ENCODE data around the gene FRMD4B. TPM values are rescaled to one million over a fixed set of nuclear protein-coding genes. Genes with fewer than 3 reads are reported as not detected.
A peak's percentile ranks its signal among the peaks of the same experiment; 100 is the strongest.
"Not testable (repeated sequence)": the region's sequence is repeated elsewhere in the genome, so short reads cannot be mapped to it uniquely, and the experiment has no call there.

The FRMD4B gene
- total RNA-seq, 1 donor from 2014 or later: 7.5 TPM

GRCh38 chr3:69248436-69248835 lies 137.5 kb downstream of the FRMD4B start:
- DNase-seq (ENCODE audit: low read depth): no peak

- DNase-seq (ENCODE audit: low read depth): no peak
These were observed 139.3 kb downstream of the FRMD4B start for GRCh38 chr3:69246612-69247011.

- no peak for DNase-seq (ENCODE audit: low read depth)
These were observed 141.8 kb downstream of the FRMD4B start for GRCh38 chr3:69244039-69244438.

GRCh38 chr3:69241769-69242168 lies 144.1 kb downstream of the FRMD4B start:
- no peak for DNase-seq (ENCODE audit: low read depth)

GRCh38 chr3:69240651-69241568 lies 145.0 kb downstream of the FRMD4B start:
- DNase-seq (ENCODE audit: low read depth): no peak

- DNase-seq (ENCODE audit: low read depth): no peak
These were observed 146.8 kb downstream of the FRMD4B start for GRCh38 chr3:69239063-69239462.

GRCh38 chr3:69236812-69237707 lies 148.8 kb downstream of the FRMD4B start:
- DNase-seq (ENCODE audit: low read depth): no peak

- no peak for DNase-seq (ENCODE audit: low read depth)
These were observed 150.0 kb downstream of the FRMD4B start for GRCh38 chr3:69235882-69236281.

GRCh38 chr3:69235227-69235626 lies 150.7 kb downstream of the FRMD4B start:
- DNase-seq (ENCODE audit: low read depth): not testable (repeated sequence)

- DNase-seq (ENCODE audit: low read depth): peak; percentile 88
These were observed 153.4 kb downstream of the FRMD4B start for GRCh38 chr3:69232482-69232881.

- DNase-seq (ENCODE audit: low read depth): peak; percentile 80
These were observed 153.9 kb downstream of the FRMD4B start for GRCh38 chr3:69231929-69232440.

GRCh38 chr3:69226071-69226470 lies 159.8 kb downstream of the FRMD4B start:
- no peak for DNase-seq (ENCODE audit: low read depth)

- no peak for DNase-seq (ENCODE audit: low read depth)
These were observed 166.7 kb downstream of the FRMD4B start for GRCh38 chr3:69219101-69219708.

- DNase-seq (ENCODE audit: low read depth): no peak
These were observed 167.8 kb downstream of the FRMD4B start for GRCh38 chr3:69218079-69218478.

- no peak for DNase-seq (ENCODE audit: low read depth)
These were observed 168.9 kb downstream of the FRMD4B start for GRCh38 chr3:69216981-69217380.

- peak; percentile 89 for DNase-seq (ENCODE audit: low read depth)
These were observed 171.6 kb downstream of the FRMD4B start for GRCh38 chr3:69214241-69214640.

- no peak for DNase-seq (ENCODE audit: low read depth)
These were observed 173.3 kb downstream of the FRMD4B start for GRCh38 chr3:69212411-69213160.

GRCh38 chr3:69210068-69210730 lies 175.7 kb downstream of the FRMD4B start:
- DNase-seq (ENCODE audit: low read depth): no peak

GRCh38 chr3:69209413-69209812 lies 176.5 kb downstream of the FRMD4B start:
- no peak for DNase-seq (ENCODE audit: low read depth)

GRCh38 chr3:69207031-69207430 lies 178.9 kb downstream of the FRMD4B start:
- DNase-seq (ENCODE audit: low read depth): no peak
